MG63 (cell line): ENCODE results near the gene NUMA1. TPM values are rescaled to one million over a fixed set of nuclear protein-coding genes. Genes with fewer than 3 reads are reported as not detected.
A peak's percentile ranks its signal among the peaks of the same experiment; 100 is the strongest.

Experiments used
- DNase-seq: peaks from one replicate; pipeline ENCODE4 v3.0.0-alpha.2; 2020
- H3K27me3 ChIP-seq: fragments of 250-450 bp; sonication (Bioruptor Pico); 2 replicates; pipeline ENCODE4 v1.5.1; 2020; ENCODE audit warnings: mild to moderate bottlenecking, moderate library complexity
- H3K36me3 ChIP-seq: fragments of 250-450 bp; sonication (Bioruptor Pico); 2 replicates; pipeline ENCODE4 v1.5.1; 2020; ENCODE audit warnings: mild to moderate bottlenecking, moderate library complexity
- H3K4me3 ChIP-seq: fragments of 250-450 bp; sonication (Bioruptor Pico); 2 replicates; pipeline ENCODE4 v1.5.1; 2020; ENCODE audit warnings: mild to moderate bottlenecking, moderate library complexity
- H3K9me3 ChIP-seq: fragments of 250-450 bp; sonication (Bioruptor Pico); 2 replicates; pipeline ENCODE4 v1.5.1; 2020; ENCODE audit warnings: mild to moderate bottlenecking, moderate library complexity
- total RNA-seq: library from RNA; depleted of rRNA; stranded (reverse); fragments of >200 nt; shearing (Covaris generic); gene quantifications from 2 replicates; pipeline ENCODE4 v1.2.3, GENCODE V29; 2014; ENCODE audit warnings: low replicate concordance

Gene NUMA1
- total RNA-seq, 1 experiment from 2014 or later, result 158 TPM

DNA sequence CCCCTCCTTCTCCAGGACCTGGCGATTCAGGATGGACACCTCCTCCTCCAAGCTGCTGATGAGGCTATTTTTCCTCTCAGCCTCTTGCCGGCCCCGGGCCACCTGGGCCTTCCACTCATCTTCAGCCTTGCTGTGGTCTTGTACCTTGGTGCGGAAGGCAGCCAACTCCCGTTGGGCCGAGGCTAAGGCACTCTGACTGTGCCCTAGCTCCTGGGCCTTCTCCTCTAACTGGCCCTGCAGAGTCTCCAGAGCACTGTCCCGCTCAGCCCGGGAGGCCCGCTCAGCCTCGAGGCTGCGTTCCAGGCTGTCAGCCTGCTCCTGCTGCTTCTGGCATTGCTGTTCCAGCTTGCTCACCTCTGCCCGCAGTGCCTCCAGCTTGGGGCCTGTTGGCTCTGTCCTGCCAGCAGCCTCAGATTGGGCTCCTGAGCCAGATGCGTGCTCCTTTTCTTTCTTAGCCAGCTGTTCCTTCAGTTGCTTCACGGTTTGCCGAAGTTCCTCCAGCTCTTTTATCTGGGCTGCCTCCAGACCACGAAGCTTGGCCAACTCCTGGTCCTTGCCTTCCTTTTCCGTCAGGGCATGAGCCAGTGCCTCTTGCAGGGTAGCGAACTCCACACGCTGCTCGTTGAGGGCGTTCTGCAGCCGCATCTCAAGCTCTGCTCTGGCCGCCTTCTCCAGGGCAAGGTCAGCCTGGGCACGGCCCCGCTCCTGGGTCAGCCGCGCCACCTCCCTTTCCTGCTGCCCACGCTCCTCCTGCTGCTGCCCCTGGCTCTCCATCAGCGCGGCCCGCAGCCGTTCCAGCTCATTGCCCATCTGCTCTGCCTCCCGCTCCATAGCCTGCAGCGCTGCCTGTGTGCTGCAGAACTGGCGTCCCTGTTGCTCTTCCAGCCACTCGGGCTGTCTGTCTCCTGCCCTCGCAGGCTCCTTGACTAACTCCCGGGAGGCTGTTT is 66.3 kb downstream of the NUMA1 start:
- Histone ChIP-seq H3K9me3 (no peaks in the 10 kb centered on the region), H3K4me3 (no peak overlapping the region), H3K27me3 (no peaks in the 10 kb centered on the region), H3K36me3 (peaks cover 82% of the 10 kb centered on the region)
- DNase-seq, result peak; percentile 94

DNA sequence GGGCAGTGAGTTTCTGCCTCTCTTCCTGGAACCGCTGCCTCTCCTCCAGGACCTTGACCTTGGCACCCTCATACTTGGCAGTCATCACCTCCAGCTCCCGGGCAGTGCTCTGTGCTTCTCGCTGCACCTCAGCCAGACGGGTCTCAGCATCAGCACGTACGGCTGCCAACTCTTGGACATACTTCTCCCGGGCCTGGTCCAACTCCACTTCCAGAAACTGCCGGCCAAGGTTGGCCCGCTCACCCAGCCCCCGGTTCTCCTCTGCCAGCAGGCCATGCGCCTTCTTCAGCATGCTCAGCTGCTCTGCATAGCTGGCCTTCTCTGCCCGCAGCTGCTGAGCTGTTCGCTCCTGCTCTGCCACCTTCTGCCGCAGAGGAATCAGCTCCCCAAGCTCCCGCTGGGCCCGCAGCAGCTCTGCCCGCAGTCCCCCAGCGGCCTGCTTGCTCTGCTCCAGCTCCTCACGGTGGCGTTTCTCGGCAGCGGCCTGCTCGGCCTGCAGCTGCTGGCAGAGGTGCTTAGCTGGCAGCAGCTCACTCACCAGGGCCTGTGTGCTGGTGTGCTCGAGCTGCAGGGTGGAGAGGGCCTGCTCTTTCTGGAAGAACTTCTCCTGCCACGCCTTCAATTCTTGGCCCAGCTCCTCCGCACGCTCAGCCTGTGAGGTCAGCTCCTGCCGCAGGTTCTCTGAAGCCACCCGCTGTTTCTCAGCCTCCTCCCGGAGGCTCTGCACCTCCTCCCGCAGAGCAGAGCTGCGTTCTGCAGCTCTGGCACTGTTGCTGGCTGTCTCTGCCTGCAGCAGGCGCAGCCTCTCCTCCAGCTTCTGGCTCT is 67.2 kb downstream of the NUMA1 start:
- peaks cover 81% of the 10 kb centered on the region for H3K36me3 ChIP-seq
- H3K27me3 ChIP-seq, result no peaks in the 10 kb centered on the region
- H3K9me3 ChIP-seq, result no peaks in the 10 kb centered on the region
- peak overlapping the region; percentile 19 for H3K4me3 ChIP-seq
- peak; percentile 99 for DNase-seq

DNA sequence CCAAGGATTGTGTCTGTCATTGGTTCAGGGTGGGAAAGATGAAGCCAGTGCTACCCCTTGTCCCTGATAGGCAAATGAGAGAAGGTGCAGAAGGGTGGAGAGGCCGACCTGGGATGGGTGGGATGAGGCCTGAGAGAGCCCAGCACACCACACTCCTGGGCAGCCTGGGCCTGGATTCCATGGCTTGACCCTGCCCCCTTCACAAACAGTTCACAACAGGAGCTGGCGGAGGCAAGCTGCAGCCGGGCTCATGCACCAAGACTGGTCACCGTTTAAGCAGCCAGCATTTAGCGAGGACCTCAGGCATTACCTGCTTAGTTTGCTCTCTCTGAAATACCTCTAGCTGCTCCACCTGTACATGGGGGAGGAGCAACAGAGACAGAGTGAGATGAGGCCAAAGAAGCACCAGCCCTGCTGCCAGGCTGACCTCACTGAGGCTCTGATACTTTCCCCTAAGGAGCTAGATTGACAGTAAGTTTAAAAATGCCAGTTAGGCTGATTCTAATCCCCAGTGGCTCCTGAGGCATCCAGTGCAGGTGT is 68.2 kb downstream of the NUMA1 start:
- H3K27me3 ChIP-seq, result no peaks in the 10 kb centered on the region
- peaks cover 82% of the 10 kb centered on the region for H3K36me3 ChIP-seq
- H3K9me3 ChIP-seq, result no peaks in the 10 kb centered on the region
- H3K4me3 ChIP-seq, result no peak overlapping the region; the same call in 1 of the 2 replicates
- no peak for DNase-seq

DNA sequence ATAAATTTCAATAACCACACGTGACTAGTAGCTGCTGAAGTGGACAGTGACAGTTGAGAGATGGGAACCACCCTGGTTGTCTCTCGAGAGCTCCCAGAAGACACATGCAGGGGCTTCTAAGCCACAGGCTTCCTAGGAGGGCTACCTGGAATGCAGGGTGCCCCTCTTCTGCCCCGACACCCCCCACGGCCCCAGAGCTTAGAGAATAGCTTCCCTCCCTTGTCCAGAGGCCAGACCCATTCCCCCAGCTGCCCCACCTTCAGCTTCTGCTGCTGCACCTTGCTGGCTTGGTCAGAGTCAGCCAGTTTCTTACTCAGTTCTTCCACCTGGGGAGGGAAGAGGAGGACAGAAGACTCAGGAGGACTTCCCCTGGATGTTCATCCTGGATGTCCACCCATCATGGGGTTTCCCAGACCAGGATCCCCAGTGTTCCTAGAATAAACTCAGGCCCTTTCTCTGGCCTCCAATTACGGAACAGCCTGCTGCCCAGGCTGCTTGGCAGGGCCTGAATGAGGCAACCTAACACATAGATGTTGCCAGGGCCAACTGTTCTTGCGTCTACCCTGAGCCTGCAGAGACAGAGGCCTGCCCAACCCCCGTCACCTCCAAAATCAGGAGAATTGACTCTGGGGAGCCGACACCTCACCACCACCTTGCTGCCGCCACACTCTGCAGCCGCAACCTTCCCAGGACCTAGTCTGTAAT is 69.7 kb downstream of the NUMA1 start:
- H3K36me3 ChIP-seq, result peaks cover 85% of the 10 kb centered on the region
- DNase-seq, result no peak
- H3K4me3 ChIP-seq, result no peak overlapping the region
- H3K9me3 ChIP-seq, result no peaks in the 10 kb centered on the region
- no peaks in the 10 kb centered on the region for H3K27me3 ChIP-seq

DNA sequence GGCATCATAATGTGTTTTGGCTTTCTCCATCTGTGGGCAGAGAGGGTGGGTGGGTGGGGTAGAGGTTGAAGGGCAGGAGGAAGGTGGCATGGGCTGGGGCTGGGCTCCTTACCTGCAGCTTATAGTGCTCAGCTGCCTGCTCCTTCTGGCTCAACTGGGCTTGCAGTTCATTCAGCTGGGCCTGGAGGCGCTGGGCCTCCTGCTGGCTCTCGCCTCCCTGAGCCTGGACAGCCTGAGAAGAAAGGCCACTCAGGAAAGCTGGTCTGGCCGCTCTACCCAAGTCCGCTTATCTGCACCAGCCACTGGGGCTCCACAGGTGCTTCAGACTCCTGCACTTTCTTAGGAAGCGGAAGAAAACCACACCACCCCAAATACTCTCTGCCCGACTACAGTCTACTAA is 71.2 kb downstream of the NUMA1 start:
- Histone ChIP-seq H3K9me3 (no peaks in the 10 kb centered on the region), H3K4me3 (no peak overlapping the region), H3K36me3 (peaks cover 86% of the 10 kb centered on the region), H3K27me3 (no peaks in the 10 kb centered on the region)
- DNase-seq, result no peak

DNA sequence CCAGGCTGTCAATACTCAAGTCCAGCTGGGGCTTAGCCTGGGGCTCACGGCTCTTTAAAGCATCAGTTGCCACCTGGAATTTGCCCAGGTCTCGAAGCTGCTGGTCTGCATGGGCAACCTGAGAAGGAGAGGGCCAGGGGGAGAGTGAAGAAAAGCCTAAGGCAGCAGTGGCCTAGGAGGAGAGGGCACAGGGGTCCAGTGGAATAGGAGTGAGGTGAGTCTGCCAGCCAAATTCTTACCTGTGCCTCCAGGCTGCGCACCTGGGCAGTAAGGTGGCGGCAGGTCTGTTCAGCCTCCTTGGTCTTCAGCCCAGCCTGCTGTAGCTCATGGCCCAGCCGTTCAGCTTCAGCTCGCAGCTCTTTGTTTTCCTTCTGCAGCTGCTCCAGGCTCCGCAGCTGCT is 71.6 kb downstream of the NUMA1 start:
- peaks cover 90% of the 10 kb centered on the region for H3K36me3 ChIP-seq
- no peaks in the 10 kb centered on the region for H3K9me3 ChIP-seq
- H3K4me3 ChIP-seq, result no peak overlapping the region
- H3K27me3 ChIP-seq, result no peaks in the 10 kb centered on the region
- DNase-seq, result no peak

DNA sequence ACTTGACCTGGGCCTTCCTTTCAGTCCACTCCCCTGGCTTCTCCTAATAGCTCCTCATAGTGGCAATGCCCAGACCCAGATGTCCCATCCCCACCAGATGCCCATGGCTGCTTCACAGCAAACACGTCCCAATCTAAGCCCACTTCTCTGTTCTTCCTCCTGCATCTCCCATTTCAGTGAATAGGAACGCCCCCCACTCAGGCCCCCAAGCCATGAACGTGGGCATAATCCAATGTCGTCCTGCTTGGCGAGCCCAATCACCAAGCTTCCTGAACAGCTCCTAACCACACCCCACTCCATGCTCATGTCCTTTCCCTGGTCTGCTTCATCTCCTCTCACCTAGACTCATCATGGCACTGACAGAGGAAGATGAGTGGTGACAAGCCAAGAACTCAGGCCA is 72.8 kb downstream of the NUMA1 start:
- H3K27me3 ChIP-seq, result no peaks in the 10 kb centered on the region
- no peak for DNase-seq
- H3K36me3 ChIP-seq, result peaks cover 97% of the 10 kb centered on the region
- H3K4me3 ChIP-seq, result no peak overlapping the region
- H3K9me3 ChIP-seq, result no peaks in the 10 kb centered on the region

DNA sequence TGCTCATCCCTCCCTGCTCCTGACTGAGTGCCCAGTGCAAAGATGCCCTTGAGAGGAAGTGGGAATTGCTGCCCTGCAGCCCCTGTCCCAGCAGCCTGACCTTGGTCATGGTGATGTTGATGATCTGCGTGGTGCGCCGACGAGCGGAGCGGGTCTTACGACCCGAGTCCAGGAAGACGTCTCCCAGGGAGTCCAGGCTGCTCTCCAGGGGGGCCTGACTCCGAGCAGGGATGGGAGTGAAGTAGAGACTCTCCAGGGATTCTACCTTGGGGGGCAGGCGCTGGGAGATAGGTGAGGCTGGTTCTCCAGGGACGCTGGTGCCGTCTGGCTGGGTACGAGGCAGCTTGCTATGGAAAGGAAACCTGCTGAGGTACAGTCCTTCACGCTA is 73.3 kb downstream of the NUMA1 start:
- Histone ChIP-seq H3K4me3 (no peak overlapping the region), H3K27me3 (no peaks in the 10 kb centered on the region), H3K36me3 (peaks cover 95% of the 10 kb centered on the region), H3K9me3 (no peaks in the 10 kb centered on the region)
- DNase-seq, result no peak

DNA sequence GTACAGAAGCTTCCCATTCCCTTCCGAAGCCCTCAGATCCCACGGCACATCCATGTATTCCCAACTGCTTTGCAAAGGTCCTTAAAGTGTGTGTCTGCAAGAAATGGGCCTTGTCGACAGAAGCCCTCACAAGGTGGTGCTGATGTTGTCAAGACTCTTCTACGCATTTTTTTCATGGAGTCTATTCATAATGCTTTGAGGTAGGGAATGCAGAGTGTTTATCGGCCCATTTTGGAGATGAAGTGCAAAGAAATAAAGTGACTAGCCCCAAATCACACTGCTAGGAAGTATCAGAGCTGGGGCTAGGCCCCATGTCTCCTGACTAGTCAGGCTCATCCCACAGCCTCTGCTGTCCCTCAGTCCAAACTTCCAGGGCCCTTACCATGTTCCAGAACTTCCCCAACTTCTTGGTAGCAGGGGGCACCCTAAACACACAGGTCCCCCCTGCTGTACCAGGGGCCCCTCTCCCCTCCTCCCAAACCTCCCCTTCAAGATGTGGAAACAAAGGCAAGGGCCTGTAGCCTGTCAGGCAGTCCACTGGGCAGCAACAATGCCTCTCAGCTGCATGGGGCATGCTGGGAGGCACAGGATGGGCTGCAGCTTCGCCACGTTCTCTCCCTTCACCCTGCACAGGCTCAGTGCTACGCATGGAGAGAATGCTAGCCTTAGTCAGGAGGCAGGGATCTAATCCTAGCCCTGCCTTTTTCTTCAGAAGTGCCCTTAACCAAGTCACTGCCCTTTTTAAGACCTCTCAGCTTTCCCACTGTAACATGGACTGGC is 73.8 kb downstream of the NUMA1 start:
- no peak for DNase-seq
- Histone ChIP-seq H3K36me3 (peaks cover 93% of the 10 kb centered on the region), H3K27me3 (no peaks in the 10 kb centered on the region), H3K4me3 (no peak overlapping the region), H3K9me3 (no peaks in the 10 kb centered on the region)

DNA sequence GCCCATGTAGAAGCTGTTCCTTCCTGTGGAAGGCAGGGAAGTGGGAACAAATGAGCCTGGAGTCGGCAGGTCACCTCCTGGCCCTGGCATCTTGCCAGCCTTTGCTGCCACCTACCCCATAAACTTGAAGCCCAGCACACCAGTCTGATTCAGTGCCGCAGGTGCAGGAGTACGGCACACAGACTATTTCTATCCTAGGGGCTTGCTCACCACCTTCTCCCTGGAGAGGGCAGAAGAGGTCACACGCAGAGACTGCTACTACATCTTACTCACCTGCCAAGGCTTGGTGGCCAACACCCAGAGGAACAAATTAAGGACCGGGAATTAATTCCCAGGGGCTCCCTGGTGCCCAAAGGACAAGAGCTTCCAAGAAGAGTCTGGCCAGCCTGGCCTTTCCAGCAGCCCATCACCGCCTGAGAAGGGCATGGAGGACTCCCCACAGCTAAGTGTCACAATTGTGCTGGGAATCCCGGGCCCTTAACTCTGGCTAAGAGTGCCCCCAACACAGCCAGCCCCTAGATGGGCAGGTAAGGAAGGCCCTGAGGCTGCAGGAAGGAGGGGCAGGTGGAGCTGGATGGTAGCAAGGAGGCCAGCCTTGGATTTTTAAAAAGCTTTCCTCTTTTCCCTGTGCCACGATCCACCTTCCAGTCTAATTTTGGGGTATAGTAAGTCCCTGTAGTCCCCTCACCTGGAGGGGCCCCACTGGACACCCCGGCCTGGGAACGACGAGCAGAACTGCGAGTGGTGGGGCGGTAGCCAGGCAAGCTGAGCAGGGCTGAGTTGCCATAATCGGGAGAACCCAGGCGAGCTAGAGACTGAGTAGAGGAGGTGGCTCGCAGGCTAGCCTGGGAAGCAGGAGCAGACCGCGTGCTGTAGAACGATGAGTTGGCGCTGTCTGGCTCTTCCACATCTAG is 74.7 kb downstream of the NUMA1 start:
- no peak for DNase-seq
- Histone ChIP-seq H3K4me3 (no peak overlapping the region), H3K36me3 (peaks cover 84% of the 10 kb centered on the region), H3K27me3 (no peaks in the 10 kb centered on the region), H3K9me3 (no peaks in the 10 kb centered on the region)

DNA sequence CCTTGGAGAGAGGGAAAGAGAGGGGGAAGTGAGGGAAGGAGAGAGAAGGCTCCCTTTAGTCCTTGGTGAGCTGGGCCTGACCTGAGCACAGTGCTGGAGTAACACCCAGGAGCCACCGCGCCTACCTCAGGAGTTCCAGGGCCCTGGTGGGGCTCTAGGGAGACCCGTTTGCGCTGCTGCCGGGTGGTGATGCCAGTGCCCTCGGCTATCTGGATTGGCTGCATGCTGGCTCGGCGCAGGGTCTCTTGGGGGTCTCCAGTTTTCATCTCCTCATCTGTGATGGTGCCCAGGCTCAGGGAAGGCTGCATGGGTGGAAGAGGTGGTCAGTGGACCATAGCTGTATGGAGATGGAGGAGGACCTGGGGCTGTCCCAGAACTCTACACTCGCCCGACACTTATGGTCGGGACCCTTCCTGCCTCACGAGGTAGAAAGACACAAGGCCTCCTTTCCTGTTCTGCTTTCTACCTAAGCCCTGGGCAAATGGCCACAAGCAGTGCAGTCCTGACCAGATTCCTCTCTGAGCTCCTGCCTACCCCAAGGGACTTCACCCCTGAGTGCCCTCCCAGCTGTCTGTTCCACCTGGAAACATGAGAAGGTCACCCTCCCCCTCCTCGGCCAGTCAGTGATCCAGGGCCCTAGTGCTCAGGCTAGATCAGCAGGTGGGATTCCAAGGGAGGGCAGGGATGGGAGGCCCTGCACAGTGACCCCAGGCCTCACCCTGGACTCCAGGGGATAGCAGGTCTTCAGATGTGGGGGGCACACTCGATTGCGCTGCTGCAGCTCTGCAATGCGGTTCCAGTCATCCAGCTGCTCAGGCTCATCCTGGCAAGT is 75.6 kb downstream of the NUMA1 start:
- Histone ChIP-seq H3K9me3 (no peaks in the 10 kb centered on the region), H3K4me3 (no peak overlapping the region), H3K36me3 (peaks cover 76% of the 10 kb centered on the region), H3K27me3 (no peaks in the 10 kb centered on the region)
- DNase-seq, result no peak

DNA sequence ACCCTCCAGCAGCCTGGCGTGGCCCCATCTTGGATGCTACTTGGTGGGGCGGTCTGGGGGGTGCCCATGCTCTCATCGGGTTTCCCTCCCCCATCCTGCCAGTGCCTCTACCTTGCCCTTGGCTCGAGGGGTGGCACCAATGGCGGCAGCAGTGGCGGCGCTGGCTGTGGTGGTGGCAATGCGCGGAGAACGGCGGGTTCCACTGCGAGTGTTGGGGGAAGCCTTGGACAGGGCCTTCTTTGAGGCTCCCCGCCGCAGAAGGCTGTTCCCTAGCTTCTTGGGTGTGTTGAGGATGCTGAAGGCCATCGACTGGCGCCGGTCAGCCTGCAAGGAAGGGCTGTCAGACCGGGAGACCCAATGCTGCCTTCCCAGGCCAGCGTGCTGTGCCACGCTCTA is 76.6 kb downstream of the NUMA1 start:
- peaks cover 73% of the 10 kb centered on the region for H3K36me3 ChIP-seq
- no peaks in the 10 kb centered on the region for H3K27me3 ChIP-seq

DNA sequence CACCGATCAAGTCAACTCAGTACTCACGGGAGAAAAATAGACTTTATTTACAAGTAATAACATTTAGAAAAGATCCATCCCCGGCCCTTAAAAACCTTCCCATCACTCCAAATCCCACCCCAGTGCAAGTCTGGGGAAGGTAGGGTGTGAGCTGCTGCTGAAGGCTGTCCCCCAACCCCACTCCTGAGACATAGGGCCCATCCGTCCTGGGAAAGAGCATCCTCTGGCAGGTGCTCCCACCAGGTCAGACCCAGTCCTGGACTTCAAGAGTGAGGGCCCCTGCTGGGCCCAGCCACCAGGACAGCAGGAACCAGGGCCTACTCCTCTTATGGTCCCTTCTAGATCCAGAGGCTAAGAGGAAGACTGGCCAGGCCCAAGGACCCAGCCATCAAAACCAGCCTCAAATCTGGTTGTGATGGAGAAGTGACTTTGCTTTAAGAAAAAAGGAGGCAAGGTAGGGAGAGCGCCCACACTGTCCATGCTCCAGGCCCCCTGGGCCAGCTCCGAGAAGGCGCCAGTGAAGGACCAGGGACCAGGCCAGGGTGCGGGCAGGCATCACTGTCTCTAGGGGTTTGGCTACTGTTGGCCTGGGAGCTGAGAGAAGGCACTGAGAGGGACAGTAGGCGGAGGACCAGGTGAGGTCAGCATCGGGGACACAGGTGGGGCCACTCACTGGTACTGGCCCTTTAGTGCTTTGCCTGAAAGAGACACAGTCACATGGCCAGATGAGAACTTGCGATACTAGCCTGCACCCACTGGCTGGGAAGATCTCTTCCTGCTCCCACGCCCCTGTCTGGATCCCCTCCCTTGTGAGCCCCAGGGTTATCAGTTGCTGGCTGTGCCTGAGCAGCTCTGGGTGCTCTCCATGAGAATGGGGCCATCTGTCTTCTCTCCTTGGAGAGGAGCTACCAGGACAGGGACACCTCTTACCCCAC is 77.2 kb downstream of the NUMA1 start:
- Histone ChIP-seq H3K27me3 (no peaks in the 10 kb centered on the region), H3K36me3 (peaks cover 67% of the 10 kb centered on the region), H3K4me3 (no peak overlapping the region), H3K9me3 (no peaks in the 10 kb centered on the region)
- no peak for DNase-seq

More for the DNA sequence above, 76.6 kb downstream of the NUMA1 start:
- Histone ChIP-seq H3K4me3 (no peak overlapping the region), H3K9me3 (no peaks in the 10 kb centered on the region)
- DNase-seq, result no peak
